Vagina (tissue), 2 donors: ENCODE measurements around the gene DOK6.
"Not testable (repeated sequence)": the region's sequence is repeated elsewhere in the genome, so short reads cannot be mapped to it uniquely, and the experiment has no call there.

Experiments used
- CTCF ChIP-seq, 3 experiments: fragments of 450-650 bp in 2 of 3; fragments of 200-600 bp in 1 of 3; sonication (generic) in 1 of 3; IDR thresholded peaks; one replicate each; pipeline ENCODE4 v1.5.1; 2017 to 2019; ENCODE audit warnings: antibody characterized with exemption in 3 of 3, mild to moderate bottlenecking in 2 of 3, moderate library complexity in 2 of 3
- POLR2A ChIP-seq, 2 donors: fragments of 450-650 bp; IDR thresholded peaks; one replicate each; pipeline ENCODE4 v1.6.1; 2017; ENCODE audit warnings: antibody characterized with exemption in 2 of 2, mild to moderate bottlenecking in 2 of 2, moderate library complexity in 2 of 2
- POLR2AphosphoS5 ChIP-seq, 2 donors: sonication (generic); formaldehyde crosslinking; IDR thresholded peaks; one replicate each; pipeline ENCODE4 v1.9.0; 2017; ENCODE audit warnings: antibody characterized with exemption in 2 of 2, mild to moderate bottlenecking in 2 of 2, low read depth in 1 of 2; ENCODE audit not compliant: insufficient read depth in 1 of 2

GRCh38 chr18:69359768-69360167, 40.9 kb upstream of the DOK6 start:
- not testable (repeated sequence) for TF ChIP-seq POLR2AphosphoS5 (IDR thresholded peaks at IDR 0.05; ENCODE audit: insufficient read depth in 1 of 2, low read depth in 1 of 2); CTCF (IDR thresholded peaks at IDR 0.05); POLR2A (IDR thresholded peaks at IDR 0.05)
